Measurements from ENCODE around the gene CDC40. TPM values are rescaled to one million over a fixed set of nuclear protein-coding genes. Genes with fewer than 3 reads are reported as not detected.
A peak's percentile ranks its signal among the peaks of the same experiment; 100 is the strongest.

CDC40 gene
- total and polyA plus RNA-seq, 9 of the 15 experiments (the other 6 are each of a cell fraction or from before 2014, with no cell fraction given) = 9.7 to 26.3 (median 15.7) TPM

GRCh38 chr6:110196874-110197273 is 16.6 kb downstream of the CDC40 start:
- DNase-seq (ENCODE audit: extremely low read depth in 1 of 4, low spot score in 3 of 4) = no peak
- ATAC-seq = no peak
- no peak overlapping the region for H2AFZ ChIP-seq (ENCODE audit: low read depth, low read length)
- no peaks in the 10 kb centered on the region for H3K9me1 ChIP-seq (ENCODE audit: control insufficient read depth, insufficient read depth, low read length)
- peaks cover 9% of the 10 kb centered on the region for H3K36me3 ChIP-seq (ENCODE audit: control insufficient read depth, insufficient read depth, low read length)
- in situ Hi-C loops (cut with MboI) (no loop called here), intact Hi-C loops (cut with micrococcal nuclease) (no loop called here)
- H3K79me2 ChIP-seq (ENCODE audit: control insufficient read depth, insufficient read depth, low read length) = peaks cover 11% of the 10 kb centered on the region; the same call in 2 of the 3 replicates
- no peaks in the 10 kb centered on the region for H4K20me1 ChIP-seq (replicated peaks; ENCODE audit: control insufficient read depth, insufficient read depth, low read length)
- H3K27ac ChIP-seq (ENCODE audit: extremely low read depth, low read depth, low read length) = no peak overlapping the region
- FAIRE-seq = no peak
- WGBS (ENCODE audit: insufficient coverage, low coverage, missing lambda C conversion rate) = 45% methylated on average over 1 of the region's 1 CpG
- H3K9me3 ChIP-seq (replicated peaks; ENCODE audit: control insufficient read depth, insufficient read depth, low read depth, low read length) = no peaks in the 10 kb centered on the region; the same call in 1 of the 2 replicates
- ChIA-PET CTCF (ENCODE audit: low intra/inter-chr PET ratio) (no interaction called here), POLR2A (no interaction called here)
- no peak overlapping the region for H3K4me3 ChIP-seq
- H3K9ac ChIP-seq (ENCODE audit: insufficient read depth in 1 of 2, low read depth in 2 of 2, low read length in 2 of 2) = no peak overlapping the region
- H3K4me2 ChIP-seq (ENCODE audit: insufficient read depth, low read length) = no peak overlapping the region
- peaks cover 0 to 3% of the 10 kb centered on the region in 2 experiments; a peak in 1 of 5 replicates for H3K4me1 ChIP-seq (replicated peaks in 1 of 2; ENCODE audit: control insufficient read depth in 2 of 2, insufficient read depth in 2 of 2, low read length in 2 of 2)
- H3K27me3 ChIP-seq (ENCODE audit: control insufficient read depth in 2 of 2, insufficient read depth in 2 of 2, low read length in 2 of 2) = no peaks in the 10 kb centered on the region
- BruUV-seq (replicated peaks) = no TSS peak
- TF ChIP-seq ZBTB34 (CRISPR knock-in tag; IDR thresholded peaks at IDR 0.05) (no peak), C11orf30 (IDR thresholded peaks at IDR 0.05; ENCODE audit: low read depth) (peak; percentile 89), PBX2 (CRISPR knock-in tag; IDR thresholded peaks at IDR 0.05; ENCODE audit: low read depth) (no peak), PBX2 (tag; conservative IDR thresholded peaks at IDR 0.05; ENCODE audit: low read depth) (no peak), COPS2 (conservative IDR thresholded peaks at IDR 0.05) (no peak), MAFF (IDR thresholded peaks at IDR 0.05; ENCODE audit: low read length) (peak; percentile 89), RHOXF2B (CRISPR knock-in tag; conservative IDR thresholded peaks at IDR 0.05) (no peak), NFE2 (IDR thresholded peaks at IDR 0.05; ENCODE audit: low read depth) (peak; percentile 45), BRF1 (IDR thresholded peaks at IDR 0.05; ENCODE audit: borderline replicate concordance, extremely low read depth, insufficient read length) (no peak), MAFK (IDR thresholded peaks at IDR 0.05; ENCODE audit: low read length) (peak; percentile 89), ZNF316 (IDR thresholded peaks at IDR 0.05) (peak; percentile 94), GTF2A2 (tag; IDR thresholded peaks at IDR 0.05) (no peak), POLR2AphosphoS2 (IDR thresholded peaks at IDR 0.05; ENCODE audit: low read length) (no peak), ZBTB33 (CRISPR knock-in tag; IDR thresholded peaks at IDR 0.05) (no peak), HMGN3 (IDR thresholded peaks at IDR 0.05; ENCODE audit: borderline replicate concordance, extremely low read depth, insufficient read length, low read depth, low read length) (no peak), ZNF76 (CRISPR knock-in tag; IDR thresholded peaks at IDR 0.05; ENCODE audit: borderline replicate concordance) (no peak)
- TF ChIP-seq, protein P1, sequence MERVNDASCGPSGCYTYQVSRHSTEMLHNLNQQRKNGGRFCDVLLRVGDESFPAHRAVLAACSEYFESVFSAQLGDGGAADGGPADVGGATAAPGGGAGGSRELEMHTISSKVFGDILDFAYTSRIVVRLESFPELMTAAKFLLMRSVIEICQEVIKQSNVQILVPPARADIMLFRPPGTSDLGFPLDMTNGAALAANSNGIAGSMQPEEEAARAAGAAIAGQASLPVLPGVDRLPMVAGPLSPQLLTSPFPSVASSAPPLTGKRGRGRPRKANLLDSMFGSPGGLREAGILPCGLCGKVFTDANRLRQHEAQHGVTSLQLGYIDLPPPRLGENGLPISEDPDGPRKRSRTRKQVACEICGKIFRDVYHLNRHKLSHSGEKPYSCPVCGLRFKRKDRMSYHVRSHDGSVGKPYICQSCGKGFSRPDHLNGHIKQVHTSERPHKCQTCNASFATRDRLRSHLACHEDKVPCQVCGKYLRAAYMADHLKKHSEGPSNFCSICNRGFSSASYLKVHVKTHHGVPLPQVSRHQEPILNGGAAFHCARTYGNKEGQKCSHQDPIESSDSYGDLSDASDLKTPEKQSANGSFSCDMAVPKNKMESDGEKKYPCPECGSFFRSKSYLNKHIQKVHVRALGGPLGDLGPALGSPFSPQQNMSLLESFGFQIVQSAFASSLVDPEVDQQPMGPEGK (CRISPR knock-in tag; IDR thresholded peaks at IDR 0.05; ENCODE audit: borderline replicate concordance) = no peak
